Mesenchymal stem cell (in vitro differentiated cells and primary cell): ENCODE measurements around the gene N4BP3.

ENCODE experiments used
- DNase-seq: peaks from one replicate; pipeline ENCODE4 v3.0.0-alpha.2; 2013
- H2AFZ ChIP-seq: one replicate; pipeline ENCODE4 v1.6.1; 2013; ENCODE audit warnings: low read depth, mild to moderate bottlenecking, control low read depth, inconsistent platforms, low read length, moderate library complexity
- H2AK5ac ChIP-seq: 2 replicates; pipeline ENCODE4 v1.6.1; 2013; ENCODE audit warnings: low read length, moderate library complexity, mild to moderate bottlenecking, inconsistent platforms; ENCODE audit not compliant: severe bottlenecking
- H2BK120ac ChIP-seq: one replicate; pipeline ENCODE4 v1.6.1; 2013; ENCODE audit warnings: low read depth, mild to moderate bottlenecking, inconsistent platforms, low read length, moderate library complexity
- H2BK12ac ChIP-seq, 2 experiments: one replicate each; pipeline ENCODE4 v1.6.1; 2013; ENCODE audit warnings: inconsistent platforms in 2 of 2, low read length in 2 of 2, mild to moderate bottlenecking in 2 of 2, moderate library complexity in 2 of 2, control low read depth in 1 of 2
- H2BK15ac ChIP-seq: one replicate; pipeline ENCODE4 v1.6.1; 2013; ENCODE audit warnings: mild to moderate bottlenecking, low read depth, inconsistent platforms; ENCODE audit not compliant: poor library complexity, severe bottlenecking
- H2BK5ac ChIP-seq: 2 replicates; pipeline ENCODE4 v1.6.1; 2013; ENCODE audit warnings: low read depth, mild to moderate bottlenecking, low read length, control low read depth, inconsistent platforms; ENCODE audit not compliant: poor library complexity, severe bottlenecking
- H3K14ac ChIP-seq, 2 experiments: one replicate each; pipeline ENCODE4 v1.6.1; 2013; ENCODE audit warnings: inconsistent platforms in 2 of 2, low read length in 2 of 2, control low read depth in 1 of 2, mild to moderate bottlenecking in 1 of 2, moderate library complexity in 1 of 2
- H3K18ac ChIP-seq, 2 experiments: one replicate each; pipeline ENCODE4 v1.6.1; 2013; ENCODE audit warnings: inconsistent platforms in 2 of 2, low read length in 2 of 2, control low read depth in 1 of 2, low read depth in 1 of 2, mild to moderate bottlenecking in 1 of 2
- H3K23ac ChIP-seq, 2 experiments: one replicate each; pipeline ENCODE4 v1.6.1; 2013; ENCODE audit warnings: inconsistent platforms in 2 of 2, low read length in 2 of 2, mild to moderate bottlenecking in 2 of 2, moderate library complexity in 2 of 2, control low read depth in 1 of 2
- H3K27ac ChIP-seq: 2 replicates; pipeline ENCODE4 v1.5.1; 2013; ENCODE audit warnings: mild to moderate bottlenecking, moderate library complexity, low read length, control low read depth, inconsistent platforms; ENCODE audit not compliant: poor library complexity, severe bottlenecking
- H3K27me3 ChIP-seq, 2 experiments: 2 replicates each; pipeline versions ENCODE4 v1.6.1 to v1.7.0; 2013; ENCODE audit warnings: low read length in 2 of 2, mild to moderate bottlenecking in 2 of 2, moderate library complexity in 2 of 2, control low read depth in 1 of 2, inconsistent platforms in 1 of 2; ENCODE audit not compliant: control insufficient read depth in 1 of 2, insufficient read depth in 1 of 2
- H3K36me3 ChIP-seq, 2 experiments: 2 replicates each; pipeline versions ENCODE4 v1.6.1 to v1.7.0; 2013; ENCODE audit warnings: low read length in 2 of 2, control low read depth in 1 of 2, inconsistent platforms in 1 of 2, low read depth in 1 of 2, mild to moderate bottlenecking in 1 of 2; ENCODE audit not compliant: insufficient read depth in 2 of 2, control insufficient read depth in 1 of 2
- H3K4ac ChIP-seq, 2 experiments: one replicate each; pipeline ENCODE4 v1.6.1; 2013; ENCODE audit warnings: inconsistent platforms in 2 of 2, low read length in 2 of 2, mild to moderate bottlenecking in 2 of 2, moderate library complexity in 2 of 2, control low read depth in 1 of 2, low read depth in 1 of 2
- H3K4me1 ChIP-seq: 2 replicates; pipeline ENCODE4 v1.6.1; 2013; ENCODE audit warnings: low read depth, low read length, control low read depth; ENCODE audit not compliant: control insufficient read depth, insufficient read depth
- H3K4me2 ChIP-seq: 2 replicates; pipeline ENCODE4 v1.6.1; 2013; ENCODE audit warnings: low read length, mild to moderate bottlenecking, inconsistent platforms; ENCODE audit not compliant: poor library complexity, severe bottlenecking
- H3K4me3 ChIP-seq, 2 experiments: 2 replicates each; pipeline versions ENCODE4 v1.5.1 to v1.7.0; 2013; ENCODE audit warnings: low read length in 2 of 2, mild to moderate bottlenecking in 2 of 2, control low read depth in 1 of 2, low read depth in 1 of 2; ENCODE audit not compliant: insufficient read depth in 1 of 2
- H3K79me1 ChIP-seq: replicated peaks from 2 replicates; pipeline ENCODE4 v1.6.1; 2013; ENCODE audit warnings: mild to moderate bottlenecking, control low read depth, low read length, inconsistent platforms; ENCODE audit not compliant: poor library complexity, severe bottlenecking
- H3K9ac ChIP-seq: 2 replicates; pipeline ENCODE4 v1.7.0; 2013; ENCODE audit warnings: mild to moderate bottlenecking, low read length, moderate library complexity
- H3K9me3 ChIP-seq: 2 replicates; pipeline ENCODE4 v1.7.0; 2013; ENCODE audit warnings: mild to moderate bottlenecking, low read length; ENCODE audit not compliant: control insufficient read depth
- H4K8ac ChIP-seq: one replicate; pipeline ENCODE4 v1.6.1; 2013; ENCODE audit warnings: inconsistent platforms, mild to moderate bottlenecking, low read length, moderate library complexity
- H4K91ac ChIP-seq: one replicate; pipeline ENCODE4 v1.6.1; 2013; ENCODE audit warnings: mild to moderate bottlenecking, low read length, inconsistent platforms
- WGBS: methylation state at CpG from one replicate; pipeline ENCODE4 v1.1.7; 2013; ENCODE audit warnings: mixed read lengths; 5-methylcytosine and 5-hydroxymethylcytosine counted together

The N4BP3 gene

GRCh38 chr5:178121391-178122276 is 8.3 kb downstream of the N4BP3 start:
- Histone ChIP-seq H3K9ac (peak overlapping the region; percentile 40), H2BK15ac (no peak overlapping the region), H3K18ac (no peak overlapping the region), H3K14ac (no peak overlapping the region), H2BK12ac (no peak overlapping the region), H3K4ac (no peak overlapping the region), H2BK5ac (no peak overlapping the region), H2AFZ (no peak overlapping the region), H3K23ac (no peak overlapping the region), H2BK120ac (no peak overlapping the region), H3K36me3 (peaks cover 0 to 7% of the 10 kb centered on the region in 2 experiments), H3K4me3 (peak overlapping the region in 1 of 2 experiments; percentile 72), H4K91ac (no peak overlapping the region), H3K4me1 (no peaks in the 10 kb centered on the region), H3K9me3 (no peaks in the 10 kb centered on the region), H4K8ac (no peak overlapping the region), H2AK5ac (no peak overlapping the region), H3K27ac (no peak overlapping the region), H3K79me1 (no peaks in the 10 kb centered on the region), H3K4me2 (no peak overlapping the region), H3K27me3 (peaks cover under 1 to 47% of the 10 kb centered on the region in 2 experiments)
- WGBS, result 94% methylated on average over 38 of the region's 38 CpGs
- DNase-seq, result no peak

- Histone ChIP-seq H2AFZ (no peak overlapping the region), H3K79me1 (no peaks in the 10 kb centered on the region), H3K9ac (no peak overlapping the region), H3K27me3 (peaks cover 0 to 40% of the 10 kb centered on the region in 2 experiments), H3K36me3 (peaks cover 0 to 7% of the 10 kb centered on the region in 2 experiments), H2AK5ac (no peak overlapping the region), H2BK12ac (no peak overlapping the region), H4K8ac (no peak overlapping the region), H3K4me1 (no peaks in the 10 kb centered on the region), H2BK120ac (no peak overlapping the region), H3K14ac (no peak overlapping the region), H3K9me3 (no peaks in the 10 kb centered on the region), H2BK15ac (no peak overlapping the region), H4K91ac (no peak overlapping the region), H3K23ac (no peak overlapping the region), H3K18ac (no peak overlapping the region), H3K4me2 (no peak overlapping the region), H3K27ac (no peak overlapping the region), H3K4me3 (no peak overlapping the region), H3K4ac (no peak overlapping the region), H2BK5ac (no peak overlapping the region)
- 78% methylated on average over 5 of the region's 5 CpGs for WGBS
- no peak for DNase-seq
Measured at GRCh38 chr5:178122346-178122745, 9.0 kb downstream of the N4BP3 start.

DNA sequence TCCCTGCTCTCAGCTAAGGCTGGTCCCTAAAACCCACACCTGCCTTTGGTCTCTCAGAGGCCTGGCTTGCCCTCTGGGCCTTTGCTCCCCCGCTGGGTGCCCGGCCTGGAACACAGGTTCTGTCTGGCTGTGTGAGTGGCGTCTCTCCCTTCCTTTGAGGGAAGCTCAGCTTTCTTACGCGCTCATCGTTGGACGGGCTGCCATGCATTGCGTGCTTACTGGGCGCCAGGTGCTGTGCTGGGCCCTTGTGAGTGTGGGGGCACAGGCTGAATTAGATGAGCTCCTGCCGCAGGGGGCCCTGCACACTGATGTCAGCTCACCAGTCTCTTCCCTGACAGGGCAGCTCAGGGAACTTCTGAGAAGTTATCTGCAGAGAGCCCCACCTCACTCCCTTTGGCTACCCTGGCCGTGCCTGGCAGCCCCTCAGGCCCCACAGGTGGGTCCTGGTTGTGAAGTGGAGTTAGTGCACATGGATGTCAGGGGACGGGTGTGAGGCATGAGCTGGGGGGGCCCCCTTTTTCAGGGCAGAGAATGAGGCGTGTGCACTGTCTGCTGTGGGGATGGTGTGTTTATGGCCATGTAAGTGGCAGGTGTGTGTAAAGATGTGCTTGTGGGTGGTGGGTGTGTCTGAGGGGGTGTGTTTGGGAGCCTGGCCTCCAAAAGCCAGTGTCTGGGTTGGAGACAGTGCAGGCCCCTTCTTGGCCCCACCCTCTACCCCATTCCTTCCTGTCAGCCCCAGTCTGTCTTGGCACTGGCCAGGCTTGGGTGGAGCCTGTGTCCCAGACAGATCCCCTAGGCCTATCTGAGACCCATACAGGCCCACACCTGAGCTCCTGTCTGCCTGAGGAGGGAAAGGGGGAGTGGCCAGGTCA is 10.0 kb downstream of the N4BP3 start:
- Histone ChIP-seq H4K8ac (no peak overlapping the region), H3K4me3 (no peak overlapping the region), H3K79me1 (no peaks in the 10 kb centered on the region), H3K36me3 (peaks cover 0 to 7% of the 10 kb centered on the region in 2 experiments), H2AK5ac (no peak overlapping the region), H3K9me3 (no peaks in the 10 kb centered on the region), H3K4me2 (no peak overlapping the region), H2BK5ac (no peak overlapping the region), H3K23ac (no peak overlapping the region), H2BK120ac (no peak overlapping the region), H3K27ac (no peak overlapping the region), H2BK12ac (no peak overlapping the region), H2AFZ (no peak overlapping the region), H4K91ac (no peak overlapping the region), H3K4ac (no peak overlapping the region), H3K4me1 (no peaks in the 10 kb centered on the region), H3K27me3 (peaks cover 0 to 31% of the 10 kb centered on the region in 2 experiments), H2BK15ac (no peak overlapping the region), H3K14ac (no peak overlapping the region), H3K18ac (no peak overlapping the region), H3K9ac (no peak overlapping the region)
- whole genome bisulfite sequencing, result 91% methylated on average over 13 of the region's 13 CpGs
- DNase-seq, result no peak
